ENCODE measurements around the gene BIRC3. TPM values are rescaled to one million over a fixed set of nuclear protein-coding genes. Genes with fewer than 3 reads are reported as not detected.

BIRC3 gene
- total RNA-seq, 1 donor from 2014 or later = 7.1 TPM

- no peak for DNase-seq (ENCODE audit: extremely low spot score in 2 of 2)
- peak overlapping the region; percentile 59 for H3K27ac ChIP-seq
- H3K36me3 ChIP-seq = no peaks in the 10 kb centered on the region
Measured at GRCh38 chr11:102279641-102280170, 37.6 kb upstream of the BIRC3 start.

GRCh38 chr11:102280245-102280833 lies 36.9 kb upstream of the BIRC3 start:
- Histone ChIP-seq H3K27ac (no peak overlapping the region), H3K27me3 (no peaks in the 10 kb centered on the region), H3K36me3 (no peaks in the 10 kb centered on the region), H3K9me3 (no peaks in the 10 kb centered on the region), H3K4me3 (no peak overlapping the region), H3K4me1 (peaks cover 35% of the 10 kb centered on the region)
- DNase-seq (ENCODE audit: extremely low spot score in 2 of 2) = no peak
- TF ChIP-seq CTCF (IDR thresholded peaks at IDR 0.05) (no peak), POLR2A (IDR thresholded peaks at IDR 0.05) (no peak), POLR2AphosphoS5 (IDR thresholded peaks at IDR 0.05; ENCODE audit: insufficient read depth in 1 of 2, low read depth in 1 of 2) (no peak)
- intact Hi-C loops (cut with DNase I) = no loop called here

More at GRCh38 chr11:102279641-102280170, 37.6 kb upstream of the BIRC3 start:
- Histone ChIP-seq H3K27me3 (no peaks in the 10 kb centered on the region), H3K4me1 (peaks cover 36% of the 10 kb centered on the region), H3K9me3 (no peaks in the 10 kb centered on the region), H3K4me3 (peak overlapping the region; percentile 4 to 14)
- intact Hi-C loops (cut with DNase I) = no loop called here
- TF ChIP-seq POLR2AphosphoS5 (IDR thresholded peaks at IDR 0.05; ENCODE audit: insufficient read depth in 1 of 2, low read depth in 1 of 2) (peak in 1 of 2 donors; percentile 85), POLR2A (IDR thresholded peaks at IDR 0.05) (no peak), CTCF (IDR thresholded peaks at IDR 0.05) (peak in 1 of 3 experiments; percentile 40)

- TF ChIP-seq CTCF (IDR thresholded peaks at IDR 0.05) (no peak), POLR2AphosphoS5 (IDR thresholded peaks at IDR 0.05; ENCODE audit: insufficient read depth in 1 of 2, low read depth in 1 of 2) (no peak), POLR2A (IDR thresholded peaks at IDR 0.05) (no peak)
- no peaks in the 10 kb centered on the region for H3K36me3 ChIP-seq
- no peak for DNase-seq (ENCODE audit: extremely low spot score in 2 of 2)
- intact Hi-C loops (cut with DNase I) = no loop called here
- H3K27me3 ChIP-seq = no peaks in the 10 kb centered on the region
- H3K9me3 ChIP-seq = no peaks in the 10 kb centered on the region
- H3K4me1 ChIP-seq = peaks cover 22% of the 10 kb centered on the region
- H3K4me3 ChIP-seq = no peak overlapping the region
- H3K27ac ChIP-seq = no peak overlapping the region
Measured at GRCh38 chr11:102283116-102283485, 34.2 kb upstream of the BIRC3 start.

- intact Hi-C loops (cut with DNase I) = no loop called here
- TF ChIP-seq POLR2A (IDR thresholded peaks at IDR 0.05) (no peak), CTCF (IDR thresholded peaks at IDR 0.05) (no peak), POLR2AphosphoS5 (IDR thresholded peaks at IDR 0.05; ENCODE audit: insufficient read depth in 1 of 2, low read depth in 1 of 2) (no peak)
- no peak for DNase-seq (ENCODE audit: extremely low spot score in 2 of 2)
- no peaks in the 10 kb centered on the region for H3K36me3 ChIP-seq
- H3K27me3 ChIP-seq = no peaks in the 10 kb centered on the region
- H3K4me1 ChIP-seq = peaks cover 16% of the 10 kb centered on the region
- H3K27ac ChIP-seq = no peak overlapping the region
- H3K9me3 ChIP-seq = no peaks in the 10 kb centered on the region
- H3K4me3 ChIP-seq = no peak overlapping the region
Measured at GRCh38 chr11:102284008-102284407, 33.3 kb upstream of the BIRC3 start.

- Histone ChIP-seq H3K27me3 (no peaks in the 10 kb centered on the region), H3K36me3 (no peaks in the 10 kb centered on the region), H3K4me1 (no peaks in the 10 kb centered on the region), H3K9me3 (no peaks in the 10 kb centered on the region), H3K27ac (no peak overlapping the region), H3K4me3 (no peak overlapping the region)
- no peak for DNase-seq (ENCODE audit: extremely low spot score in 2 of 2)
- TF ChIP-seq CTCF (IDR thresholded peaks at IDR 0.05) (no peak), POLR2A (IDR thresholded peaks at IDR 0.05) (no peak), POLR2AphosphoS5 (IDR thresholded peaks at IDR 0.05; ENCODE audit: insufficient read depth in 1 of 2, low read depth in 1 of 2) (no peak)
- intact Hi-C loops (cut with DNase I) = no loop called here
Measured at GRCh38 chr11:102286292-102286691, 31.0 kb upstream of the BIRC3 start.

Measured in vagina (tissue), 2 donors.